H9 (cell line): ENCODE results near the gene PLEKHN1. TPM values are rescaled to one million over a fixed set of nuclear protein-coding genes. Genes with fewer than 3 reads are reported as not detected.

ENCODE experiments used
- DNase-seq: peaks from one replicate; pipeline ENCODE4 v3.0.0-alpha.2; 2017
- H2AFZ ChIP-seq: one replicate; pipeline ENCODE4 v1.6.1; 2013; ENCODE audit warnings: mild to moderate bottlenecking, low read length, control low read depth, moderate library complexity
- H2AK5ac ChIP-seq: 2 replicates; pipeline ENCODE4 v1.6.1; 2013; ENCODE audit warnings: low read length, control low read depth, mixed read lengths; ENCODE audit not compliant: insufficient read length
- H2BK120ac ChIP-seq: one replicate; pipeline ENCODE4 v1.6.1; 2013; ENCODE audit warnings: low read depth, mild to moderate bottlenecking, low read length, control low read depth, inconsistent platforms; ENCODE audit not compliant: poor library complexity, severe bottlenecking
- H2BK12ac ChIP-seq: 2 replicates; pipeline ENCODE4 v1.6.1; 2013; ENCODE audit warnings: low read length, control low read depth, mixed read lengths, low read depth; ENCODE audit not compliant: insufficient read length
- H2BK15ac ChIP-seq: 2 replicates; pipeline ENCODE4 v1.6.1; 2013; ENCODE audit warnings: low read depth, low read length, control low read depth
- H2BK20ac ChIP-seq: one replicate; pipeline ENCODE4 v1.6.1; 2013; ENCODE audit warnings: low read depth, mild to moderate bottlenecking, low read length, control low read depth, inconsistent platforms; ENCODE audit not compliant: poor library complexity, severe bottlenecking
- H2BK5ac ChIP-seq: 2 replicates; pipeline ENCODE4 v1.6.1; 2013; ENCODE audit warnings: low read length, control low read depth, mixed read lengths; ENCODE audit not compliant: insufficient read length
- H3K14ac ChIP-seq: 2 replicates; pipeline ENCODE4 v1.6.1; 2013; ENCODE audit warnings: low read length, control low read depth; ENCODE audit not compliant: insufficient read depth
- H3K18ac ChIP-seq: 2 replicates; pipeline ENCODE4 v1.6.1; 2013; ENCODE audit warnings: low read depth, mild to moderate bottlenecking, mixed read lengths, low read length, control low read depth; ENCODE audit not compliant: insufficient read length
- H3K23ac ChIP-seq: 2 replicates; pipeline ENCODE4 v1.6.1; 2013; ENCODE audit warnings: low read length, control low read depth, mixed read lengths, low read depth; ENCODE audit not compliant: insufficient read length
- H3K23me2 ChIP-seq: 2 replicates; pipeline ENCODE4 v1.6.1; 2013; ENCODE audit warnings: low read depth, mild to moderate bottlenecking, mixed read lengths, low read length, control low read depth; ENCODE audit not compliant: insufficient read length, poor library complexity, severe bottlenecking
- H3K27ac ChIP-seq: 2 replicates; pipeline ENCODE4 v1.5.1; 2013; ENCODE audit warnings: low read length, control low read depth, mixed read lengths, low read depth; ENCODE audit not compliant: insufficient read length
- H3K27me3 ChIP-seq: 2 replicates; pipeline ENCODE4 v1.6.1; 2013; ENCODE audit warnings: low read length, control low read depth, inconsistent platforms; ENCODE audit not compliant: insufficient read depth
- H3K4ac ChIP-seq: 2 replicates; pipeline ENCODE4 v1.6.1; 2013; ENCODE audit warnings: low read depth, mild to moderate bottlenecking, control low read depth, inconsistent platforms, low read length, moderate library complexity
- H3K4me1 ChIP-seq: 2 replicates; pipeline ENCODE4 v1.6.1; 2013; ENCODE audit warnings: low read length, control low read depth, inconsistent platforms; ENCODE audit not compliant: insufficient read depth
- H3K4me2 ChIP-seq: 2 replicates; pipeline ENCODE4 v1.6.1; 2013; ENCODE audit warnings: low read length, control low read depth, mixed read lengths; ENCODE audit not compliant: insufficient read length, insufficient read depth
- H3K56ac ChIP-seq: 2 replicates; pipeline ENCODE4 v1.6.1; 2013; ENCODE audit warnings: low read depth, mild to moderate bottlenecking, mixed read lengths, low read length, control low read depth; ENCODE audit not compliant: insufficient read length
- H3K79me1 ChIP-seq: 2 replicates; pipeline ENCODE4 v1.6.1; 2013; ENCODE audit warnings: low read depth, mild to moderate bottlenecking, moderate library complexity, low read length, control low read depth, inconsistent platforms; ENCODE audit not compliant: insufficient read depth, poor library complexity, severe bottlenecking
- H3K79me2 ChIP-seq: 2 replicates; pipeline ENCODE4 v1.6.1; 2013; ENCODE audit warnings: low read length, control low read depth, inconsistent platforms; ENCODE audit not compliant: insufficient read depth
- H3K9ac ChIP-seq: 2 replicates; pipeline ENCODE4 v1.6.1; 2013; ENCODE audit warnings: low read length, control low read depth, mixed read lengths; ENCODE audit not compliant: insufficient read length; ENCODE audit errors: extremely low read depth
- H3K9me3 ChIP-seq: one replicate; pipeline ENCODE4 v1.6.1; 2013; ENCODE audit warnings: low read depth, low read length, inconsistent platforms; ENCODE audit not compliant: control insufficient read depth
- H3T11ph ChIP-seq: one replicate; pipeline ENCODE4 v1.6.1; 2013; ENCODE audit warnings: mild to moderate bottlenecking, low read length, control low read depth, inconsistent platforms
- H4K20me1 ChIP-seq: one replicate; pipeline ENCODE4 v1.6.1; 2013; ENCODE audit not compliant: control insufficient read depth, insufficient read length, insufficient read depth
- H4K5ac ChIP-seq: 2 replicates; pipeline ENCODE4 v1.6.1; 2013; ENCODE audit warnings: low read depth, mild to moderate bottlenecking, mixed read lengths, low read length, control low read depth; ENCODE audit not compliant: insufficient read length
- H4K8ac ChIP-seq: replicated peaks from 2 replicates; pipeline ENCODE4 v1.6.1; 2013; ENCODE audit warnings: low read length, control low read depth, mixed read lengths, low read depth; ENCODE audit not compliant: insufficient read length
- H4K91ac ChIP-seq: 2 replicates; pipeline ENCODE4 v1.6.1; 2013; ENCODE audit warnings: low read depth, mild to moderate bottlenecking, moderate library complexity, mixed read lengths, low read length, control low read depth; ENCODE audit not compliant: insufficient read length
- H3K27ac Mint-ChIP-seq, 3 experiments: 2 replicates in 2 of 3; 3 replicates in 1 of 3; pipeline ENCODE4 v1.8.0; 2020 to 2021; ENCODE audit warnings: mixed read lengths in 3 of 3, mild to moderate bottlenecking in 1 of 3, moderate library complexity in 1 of 3
- H3K27me3 Mint-ChIP-seq: 2 replicates; pipeline ENCODE4 v1.8.0; 2021; ENCODE audit warnings: low read depth, mild to moderate bottlenecking, moderate library complexity, mixed read lengths
- H3K36me3 Mint-ChIP-seq, 3 experiments: 2 replicates in 2 of 3; 3 replicates in 1 of 3; pipeline ENCODE4 v1.8.0; 2020 to 2021; ENCODE audit warnings: low read depth in 3 of 3, mixed read lengths in 3 of 3; ENCODE audit not compliant: insufficient read depth in 1 of 3
- H3K4me1 Mint-ChIP-seq, 2 experiments: 2 replicates each; pipeline ENCODE4 v1.8.0; 2020; ENCODE audit warnings: mixed read lengths in 2 of 2
- H3K4me3 Mint-ChIP-seq, 2 experiments: 2 replicates in 1 of 2; 3 replicates in 1 of 2; pipeline ENCODE4 v1.8.0; 2020 to 2021; ENCODE audit warnings: mild to moderate bottlenecking in 2 of 2, mixed read lengths in 2 of 2, moderate library complexity in 1 of 2
- H3K9me3 Mint-ChIP-seq, 2 experiments: 2 replicates in 1 of 2; 3 replicates in 1 of 2; pipeline ENCODE4 v1.8.0; 2020; ENCODE audit warnings: mild to moderate bottlenecking in 2 of 2, mixed read lengths in 2 of 2, moderate library complexity in 1 of 2
- CTCF ChIP-seq: fragments of 200-600 bp; sonication (generic); conservative IDR thresholded peaks from 3 replicates; pipeline ENCODE4 v1.8.0; 2021; ENCODE audit warnings: antibody characterized with exemption, mild to moderate bottlenecking
- WGBS: extraction: QIAGEN DNeasy Blood & Tissue Kit; methylation state at CpG from one replicate; pipeline ENCODE4 v1.1.7; 2013; ENCODE audit warnings: missing lambda C conversion rate, low lambda C conversion rate, mixed read lengths; ENCODE audit not compliant: insufficient read length; ENCODE audit errors: extremely low coverage; 5-methylcytosine and 5-hydroxymethylcytosine counted together
- total RNA-seq: library from RNA; stranded (reverse); gene quantifications from 2 replicates; pipeline ENCODE4 v1.2.1, GENCODE V29; 2021

PLEKHN1 gene
- total RNA-seq, 1 experiment from 2014 or later: 3.0 TPM

DNA sequence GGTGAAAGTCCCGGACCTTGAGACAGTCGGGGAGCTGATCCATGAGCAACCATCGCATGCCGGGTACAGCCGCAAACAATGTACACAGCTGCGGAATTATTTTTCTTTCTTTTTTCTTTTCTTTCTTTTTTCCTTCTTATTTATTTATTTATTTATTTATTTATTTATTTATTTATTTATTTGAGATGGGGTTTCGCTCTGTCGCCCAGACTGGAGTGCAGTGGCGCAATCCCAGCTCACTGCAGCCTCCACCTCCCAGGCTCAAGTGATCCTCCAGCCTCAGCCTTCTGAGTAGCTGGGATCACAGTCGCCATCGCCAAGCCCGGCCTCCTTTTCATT is 18.2 kb downstream of the PLEKHN1 start:
- peaks cover 2% of the 10 kb centered on the region; the same call in 1 of the 2 replicates for H3K27me3 ChIP-seq
- no peak overlapping the region for H3K23ac ChIP-seq
- Mint-ChIP-seq H3K27ac (no peak overlapping the region), H3K9me3 (peaks cover 4 to 11% of the 10 kb centered on the region in 2 experiments; a peak in 4 of 5 replicates), H3K36me3 (no peaks in the 10 kb centered on the region; a peak in 1 of 7 replicates), H3K4me3 (no peak overlapping the region), H3K27me3 (peaks cover 91% of the 10 kb centered on the region), H3K4me1 (no peaks in the 10 kb centered on the region)
- H3K9ac ChIP-seq: no peak overlapping the region
- no peak overlapping the region for H3K27ac ChIP-seq
- no peak overlapping the region for H4K5ac ChIP-seq
- H3T11ph ChIP-seq: no peak overlapping the region
- H3K4me1 ChIP-seq: no peaks in the 10 kb centered on the region
- no peak overlapping the region for H2BK15ac ChIP-seq
- no peak overlapping the region for H3K56ac ChIP-seq
- H4K91ac ChIP-seq: no peak overlapping the region
- no peak overlapping the region for H2BK120ac ChIP-seq
- H3K79me2 ChIP-seq: no peaks in the 10 kb centered on the region
- no peak overlapping the region for H4K8ac ChIP-seq
- no peaks in the 10 kb centered on the region for H3K23me2 ChIP-seq
- peak; percentile 37; the same call in 2 of the 3 replicates for TF ChIP-seq CTCF
- H2BK12ac ChIP-seq: no peak overlapping the region
- no peak overlapping the region for H2BK5ac ChIP-seq
- H3K79me1 ChIP-seq: no peaks in the 10 kb centered on the region
- no peak for DNase-seq
- H3K9me3 ChIP-seq: no peaks in the 10 kb centered on the region
- H3K18ac ChIP-seq: no peak overlapping the region
- H4K20me1 ChIP-seq: no peaks in the 10 kb centered on the region
- no peak overlapping the region for H2AFZ ChIP-seq
- H2AK5ac ChIP-seq: no peak overlapping the region
- no CpG with 5 or more reads among the region's 12 CpGs for WGBS
- H3K4me2 ChIP-seq: no peak overlapping the region
- no peak overlapping the region for H3K4ac ChIP-seq
- H2BK20ac ChIP-seq: no peak overlapping the region
- no peak overlapping the region for H3K14ac ChIP-seq
